Measurements from ENCODE around the gene CDH13. TPM values are rescaled to one million over a fixed set of nuclear protein-coding genes. Genes with fewer than 3 reads are reported as not detected.

CDH13 gene
- polyA plus RNA-seq, 1 donor from 2014 or later: 3.2 TPM

GRCh38 chr16:83727018-83727417 is 1100.2 kb downstream of the CDH13 start:
- no peak overlapping the region for H3K4me2 ChIP-seq (ENCODE audit: low read length)
- no peaks in the 10 kb centered on the region for H3F3A ChIP-seq (ENCODE audit: insufficient read depth, low read length, poor library complexity, severe bottlenecking)
- no peaks in the 10 kb centered on the region for H4K20me1 ChIP-seq (ENCODE audit: insufficient read depth)
- H2AFZ ChIP-seq (ENCODE audit: low read depth, low read length): no peak overlapping the region
- no peak overlapping the region for H3K4me3 ChIP-seq (ENCODE audit: low read length)
- H3K9ac ChIP-seq (ENCODE audit: low read length): no peak overlapping the region
- H3K79me2 ChIP-seq (replicated peaks; ENCODE audit: insufficient read depth, low read length): no peaks in the 10 kb centered on the region
- H3K9me3 ChIP-seq (ENCODE audit: low read length): no peaks in the 10 kb centered on the region
- H3K36me3 ChIP-seq (ENCODE audit: insufficient read depth, low read length): no peaks in the 10 kb centered on the region
- TF ChIP-seq EZH2 (IDR thresholded peaks at IDR 0.05; ENCODE audit: borderline replicate concordance, insufficient read depth, low read length, poor library complexity, severe bottlenecking): no peak
- TF ChIP-seq CTCF (IDR thresholded peaks at IDR 0.05; ENCODE audit: poor library complexity, severe bottlenecking): no peak
- H3K27me3 ChIP-seq (ENCODE audit: insufficient read depth, low read depth, low read length): no peaks in the 10 kb centered on the region
- no peaks in the 10 kb centered on the region for H3K9me2 ChIP-seq (ENCODE audit: insufficient read depth, low read length)
- no peak overlapping the region for H3K27ac ChIP-seq (ENCODE audit: low read length)

DNA sequence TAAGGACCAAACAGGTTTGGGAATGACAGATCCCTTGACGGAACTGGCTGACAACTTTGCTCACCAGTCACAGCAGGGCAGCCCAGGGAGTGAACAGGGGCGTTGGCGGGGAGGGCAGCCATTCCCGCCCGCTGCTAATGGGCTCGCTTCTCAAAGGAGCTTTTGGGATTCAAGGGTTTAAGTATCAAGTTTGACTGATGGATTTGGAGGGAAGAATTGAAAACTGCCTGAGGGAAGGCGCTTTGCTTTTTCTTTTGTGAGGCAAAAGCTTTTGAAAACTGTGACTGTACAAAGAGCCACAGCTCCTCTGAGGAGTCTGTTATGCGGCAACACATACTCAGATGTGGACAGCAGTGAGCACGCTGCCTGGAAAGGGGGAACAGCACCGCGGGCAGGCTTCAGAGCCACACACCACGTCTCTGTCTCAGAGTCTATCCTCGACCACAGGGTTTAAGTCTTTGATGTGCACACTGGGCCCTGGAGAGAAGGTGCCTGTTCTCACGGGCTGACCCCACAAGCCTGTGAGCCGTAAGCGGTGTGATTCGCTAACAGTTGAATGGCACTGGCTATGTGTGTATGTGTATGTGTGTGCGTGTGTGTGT is 1101.1 kb downstream of the CDH13 start:
- Histone ChIP-seq H4K20me1 (ENCODE audit: insufficient read depth) (no peaks in the 10 kb centered on the region), H3K9me2 (ENCODE audit: insufficient read depth, low read length) (no peaks in the 10 kb centered on the region), H3K4me3 (ENCODE audit: low read length) (no peak overlapping the region), H3K9ac (ENCODE audit: low read length) (no peak overlapping the region), H3K36me3 (ENCODE audit: insufficient read depth, low read length) (no peaks in the 10 kb centered on the region), H3K27me3 (ENCODE audit: insufficient read depth, low read depth, low read length) (no peaks in the 10 kb centered on the region), H2AFZ (ENCODE audit: low read depth, low read length) (no peak overlapping the region), H3K79me2 (replicated peaks; ENCODE audit: insufficient read depth, low read length) (no peaks in the 10 kb centered on the region), H3K4me2 (ENCODE audit: low read length) (no peak overlapping the region), H3K9me3 (ENCODE audit: low read length) (no peaks in the 10 kb centered on the region), H3F3A (ENCODE audit: insufficient read depth, low read length, poor library complexity, severe bottlenecking) (no peaks in the 10 kb centered on the region), H3K27ac (ENCODE audit: low read length) (no peak overlapping the region)
- no peak for TF ChIP-seq REST (IDR thresholded peaks at IDR 0.05; ENCODE audit: borderline replicate concordance)
- TF ChIP-seq EP300 (conservative IDR thresholded peaks at IDR 0.05; ENCODE audit: poor library complexity, severe bottlenecking): no peak
- TF ChIP-seq POLR2AphosphoS5 (IDR thresholded peaks at IDR 0.05): no peak
- TF ChIP-seq EZH2 (IDR thresholded peaks at IDR 0.05; ENCODE audit: borderline replicate concordance, insufficient read depth, low read length, poor library complexity, severe bottlenecking): no peak
- TF ChIP-seq SMC3 (conservative IDR thresholded peaks at IDR 0.05; ENCODE audit: poor library complexity): no peak
- TF ChIP-seq MXI1 (conservative IDR thresholded peaks at IDR 0.05; ENCODE audit: poor library complexity, severe bottlenecking): no peak
- TF ChIP-seq RAD21 (conservative IDR thresholded peaks at IDR 0.05): no peak

- Histone ChIP-seq H3K9me2 (ENCODE audit: insufficient read depth, low read length) (no peaks in the 10 kb centered on the region), H4K20me1 (ENCODE audit: insufficient read depth) (no peaks in the 10 kb centered on the region), H3K4me2 (ENCODE audit: low read length) (no peak overlapping the region), H2AFZ (ENCODE audit: low read depth, low read length) (no peak overlapping the region), H3K9ac (ENCODE audit: low read length) (no peak overlapping the region), H3K27me3 (ENCODE audit: insufficient read depth, low read depth, low read length) (no peaks in the 10 kb centered on the region), H3K27ac (ENCODE audit: low read length) (no peak overlapping the region), H3K4me3 (ENCODE audit: low read length) (no peak overlapping the region), H3K36me3 (ENCODE audit: insufficient read depth, low read length) (no peaks in the 10 kb centered on the region), H3F3A (ENCODE audit: insufficient read depth, low read length, poor library complexity, severe bottlenecking) (no peaks in the 10 kb centered on the region), H3K79me2 (replicated peaks; ENCODE audit: insufficient read depth, low read length) (no peaks in the 10 kb centered on the region), H3K9me3 (ENCODE audit: low read length) (no peaks in the 10 kb centered on the region)
- TF ChIP-seq EP300 (conservative IDR thresholded peaks at IDR 0.05; ENCODE audit: poor library complexity, severe bottlenecking) (no peak), TAF1 (IDR thresholded peaks at IDR 0.05; ENCODE audit: low read depth) (no peak), RAD21 (conservative IDR thresholded peaks at IDR 0.05) (no peak), EZH2 (IDR thresholded peaks at IDR 0.05; ENCODE audit: borderline replicate concordance, insufficient read depth, low read length, poor library complexity, severe bottlenecking) (no peak)
Measured at GRCh38 chr16:83728492-83728891, 1101.7 kb downstream of the CDH13 start.

Data from neural cell (in vitro differentiated cells).